OCI-LY3 (cell line): ENCODE results near the gene RAD9B.

ENCODE experiments used
- EZH2phosphoT487 ChIP-seq: fragments of 200-600 bp; shearing (Covaris generic); IDR thresholded peaks from 2 replicates; pipeline ENCODE4 v1.6.1; 2018; ENCODE audit warnings: antibody characterized with exemption, mixed run types, low read depth
- TF ChIP-seq, protein P1 (sequence below): fragments of 200-600, 300-600 bp; sonication (generic); IDR thresholded peaks from 2 replicates; pipeline ENCODE4 v1.5.1; 2014; ENCODE audit warnings: antibody characterized with exemption, low read length, low read depth

DNA sequence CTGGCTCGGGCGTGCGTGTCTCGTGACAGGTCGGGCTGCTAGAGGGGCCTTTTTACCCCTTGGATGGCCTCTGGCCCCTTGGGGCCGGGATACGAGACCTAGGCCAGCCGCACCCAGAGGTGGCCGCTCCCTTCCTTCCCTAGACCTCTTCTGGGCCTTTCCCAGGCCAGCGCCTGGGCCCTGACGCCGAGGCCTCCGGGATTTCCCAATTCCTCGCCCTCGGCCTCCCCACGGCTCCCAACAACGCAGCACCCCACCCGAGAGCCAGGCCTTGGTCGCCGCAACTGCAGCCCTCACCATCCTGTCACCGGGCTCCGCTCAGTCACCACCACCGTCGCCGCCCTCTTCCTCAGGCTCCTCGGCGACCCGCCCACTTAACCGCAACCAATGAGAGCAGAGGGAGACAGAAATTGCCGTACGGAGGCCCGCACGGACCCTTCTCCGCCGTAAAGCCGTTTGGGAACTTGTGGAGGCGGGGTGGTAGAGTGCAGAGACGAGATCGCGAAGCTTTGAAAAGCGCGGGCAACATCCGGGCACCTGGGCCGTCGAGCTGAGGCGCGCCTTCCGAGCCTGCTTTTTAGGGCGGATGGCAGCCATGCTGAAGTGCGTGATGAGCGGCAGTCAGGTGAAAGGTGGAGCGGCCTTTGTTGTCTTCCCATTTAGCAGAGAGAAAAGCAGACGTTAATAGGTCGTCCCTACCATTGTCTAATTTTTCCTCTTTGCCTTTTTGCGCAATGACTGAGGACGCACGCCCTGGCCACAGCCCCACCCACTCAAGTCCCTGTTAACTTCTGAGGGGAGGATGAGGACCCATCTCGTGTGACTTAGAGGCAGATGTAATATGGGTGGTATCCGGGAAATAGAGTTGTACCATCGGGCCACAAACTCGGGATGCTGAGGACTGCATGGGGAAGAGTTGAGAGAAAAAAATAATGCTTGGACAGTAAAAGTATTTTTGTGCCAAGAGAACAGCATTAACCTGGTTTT, at the start of gene RAD9B, which contains the start of gene VPS29:
- TF ChIP-seq, protein P1, sequence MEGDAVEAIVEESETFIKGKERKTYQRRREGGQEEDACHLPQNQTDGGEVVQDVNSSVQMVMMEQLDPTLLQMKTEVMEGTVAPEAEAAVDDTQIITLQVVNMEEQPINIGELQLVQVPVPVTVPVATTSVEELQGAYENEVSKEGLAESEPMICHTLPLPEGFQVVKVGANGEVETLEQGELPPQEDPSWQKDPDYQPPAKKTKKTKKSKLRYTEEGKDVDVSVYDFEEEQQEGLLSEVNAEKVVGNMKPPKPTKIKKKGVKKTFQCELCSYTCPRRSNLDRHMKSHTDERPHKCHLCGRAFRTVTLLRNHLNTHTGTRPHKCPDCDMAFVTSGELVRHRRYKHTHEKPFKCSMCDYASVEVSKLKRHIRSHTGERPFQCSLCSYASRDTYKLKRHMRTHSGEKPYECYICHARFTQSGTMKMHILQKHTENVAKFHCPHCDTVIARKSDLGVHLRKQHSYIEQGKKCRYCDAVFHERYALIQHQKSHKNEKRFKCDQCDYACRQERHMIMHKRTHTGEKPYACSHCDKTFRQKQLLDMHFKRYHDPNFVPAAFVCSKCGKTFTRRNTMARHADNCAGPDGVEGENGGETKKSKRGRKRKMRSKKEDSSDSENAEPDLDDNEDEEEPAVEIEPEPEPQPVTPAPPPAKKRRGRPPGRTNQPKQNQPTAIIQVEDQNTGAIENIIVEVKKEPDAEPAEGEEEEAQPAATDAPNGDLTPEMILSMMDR = no peak
- no peak for TF ChIP-seq EZH2phosphoT487
